GM19397 (cell line): ENCODE results near the gene FBXW10B.
"Not testable (repeated sequence)": the region's sequence is repeated elsewhere in the genome, so short reads cannot be mapped to it uniquely, and the experiment has no call there.

Source experiments
- ATAC-seq: cut with Tn5 transposase; IDR thresholded peaks from one replicate; pipeline ENCODE4 v1.9.1; 2021; ENCODE audit warnings: mild to moderate bottlenecking, moderate library complexity; ENCODE audit not compliant: unreplicated experiment

The FBXW10B gene

DNA sequence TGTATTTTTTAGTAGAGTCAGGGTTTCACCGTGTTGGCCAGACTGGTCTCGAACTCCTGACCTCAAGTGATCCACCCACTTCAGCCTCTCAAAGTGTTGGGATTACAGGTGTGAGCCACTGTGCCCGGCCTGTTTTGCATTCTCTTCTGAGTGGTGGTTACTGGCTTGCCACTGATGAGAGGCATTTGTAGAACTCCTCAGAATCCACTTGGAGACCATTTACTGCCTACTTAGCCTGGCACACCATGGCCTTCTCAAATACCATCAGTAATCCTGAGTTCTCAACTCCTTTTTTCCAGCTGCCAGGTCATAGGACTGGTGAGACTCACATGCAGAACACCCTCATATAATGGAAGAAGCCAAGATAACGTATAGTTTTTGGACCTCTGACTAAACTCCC, 22.5 kb upstream of the FBXW10B start:
- ATAC-seq: not testable (repeated sequence)

DNA sequence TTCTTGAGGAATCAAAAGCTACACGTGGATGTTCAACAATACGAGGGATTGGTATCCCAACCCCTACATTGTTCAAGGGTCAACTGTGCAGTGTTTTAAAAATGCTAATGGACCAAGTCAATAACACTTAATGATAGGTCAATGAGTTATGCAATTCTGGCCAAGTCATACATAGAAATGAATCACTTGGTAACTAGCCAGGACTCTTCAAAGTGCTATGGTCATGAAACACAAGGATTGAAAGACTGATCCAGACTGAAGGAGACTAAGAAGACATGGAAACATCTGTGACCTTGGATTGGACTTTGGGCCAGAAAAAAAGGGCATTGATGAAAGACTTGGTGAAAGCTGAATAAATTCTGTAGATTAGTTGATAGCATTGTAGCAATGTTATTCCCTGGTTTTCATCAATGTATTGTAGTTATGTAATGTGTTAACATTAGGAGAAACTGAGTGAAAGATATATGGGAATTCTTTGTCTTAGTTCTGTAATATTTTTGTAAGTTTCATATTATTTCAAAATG, 11.5 kb upstream of the FBXW10B start:
- ATAC-seq: not testable (repeated sequence)

DNA sequence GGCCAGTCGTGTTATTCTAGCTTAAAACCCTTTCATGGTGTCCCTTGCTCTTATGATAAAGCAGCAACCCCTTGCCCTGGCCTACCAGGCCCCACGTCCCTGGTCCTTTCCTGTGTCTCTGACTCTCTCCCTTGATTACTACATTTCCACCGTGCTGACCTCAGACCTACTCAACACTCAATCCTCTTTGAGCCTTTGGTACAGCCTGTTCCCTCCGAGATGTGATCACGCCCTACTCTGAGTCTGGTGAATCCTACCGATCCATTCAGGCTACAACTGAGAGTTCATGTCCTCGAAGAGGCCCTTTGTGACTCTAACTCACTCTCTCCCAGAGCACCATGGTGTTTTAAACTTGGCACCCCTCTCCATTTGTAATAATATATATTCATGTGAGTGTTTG, 10.5 kb upstream of the FBXW10B start:
- not testable (repeated sequence) for ATAC-seq

DNA sequence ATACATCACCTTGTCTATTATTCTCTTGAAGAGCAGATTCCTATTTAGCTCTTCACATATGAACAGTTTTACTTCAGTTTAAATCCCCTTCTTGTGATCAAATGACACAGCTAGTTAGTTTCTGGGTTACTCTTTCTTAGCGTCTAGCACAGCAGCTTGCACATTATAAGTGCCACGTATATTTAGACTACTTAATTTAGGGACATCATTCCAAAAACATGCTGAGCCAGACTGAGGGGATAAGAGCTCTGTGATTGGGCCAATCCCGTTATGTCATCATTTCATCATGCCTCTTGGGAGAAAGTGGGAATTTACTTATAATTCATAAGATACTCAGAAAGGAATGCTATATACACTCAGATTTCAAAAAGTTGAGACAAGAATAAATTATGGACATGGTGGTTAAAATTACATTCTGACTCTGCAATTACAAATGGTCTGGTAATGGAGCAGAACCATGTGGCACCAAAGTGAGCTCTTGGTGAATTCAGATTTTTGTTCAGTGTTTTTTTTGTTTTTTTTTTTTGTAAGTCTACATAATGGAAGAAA, 4.2 kb upstream of the FBXW10B start:
- not testable (repeated sequence) for ATAC-seq

DNA sequence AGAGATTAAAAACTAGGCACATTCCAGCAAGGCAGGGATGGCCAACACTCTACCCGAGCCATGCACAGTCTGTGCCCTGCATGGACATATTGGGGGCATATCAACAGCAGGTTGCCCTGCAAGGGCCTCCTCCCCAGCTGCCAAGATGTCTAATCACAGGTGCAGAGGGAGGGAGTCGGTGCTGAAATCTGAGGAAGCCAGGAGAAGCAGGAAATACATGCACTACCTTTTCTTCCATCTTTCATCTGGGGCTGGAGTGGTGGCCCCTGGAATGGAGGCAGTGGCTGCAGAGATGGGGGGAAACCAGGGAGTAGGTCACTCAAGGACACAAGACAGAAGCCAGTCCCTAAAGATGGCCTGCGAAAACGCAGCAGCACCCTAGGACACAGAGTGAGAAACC, 3.8 kb upstream of the FBXW10B start:
- ATAC-seq: not testable (repeated sequence)

DNA sequence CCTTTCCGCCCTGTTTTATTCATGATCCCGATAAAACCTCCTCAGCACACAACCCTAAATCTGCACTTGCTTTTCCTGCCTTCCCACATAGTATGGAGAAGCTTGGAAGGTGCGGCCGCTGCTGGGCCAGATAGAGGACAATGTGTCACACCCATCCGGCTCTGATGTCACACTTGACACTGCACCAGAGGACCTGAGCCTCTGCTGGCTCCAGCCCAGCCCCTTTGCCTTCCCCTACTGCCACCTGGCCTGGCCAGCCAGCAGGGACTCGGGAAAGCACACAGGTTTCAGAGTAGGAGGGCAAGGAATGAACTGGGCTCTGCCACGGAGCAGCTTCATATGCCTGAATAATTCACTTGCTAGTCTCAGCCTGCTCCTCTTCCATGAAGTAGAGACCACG, 2.6 kb upstream of the FBXW10B start:
- not testable (repeated sequence) for ATAC-seq

- ATAC-seq: not testable (repeated sequence)
Observed at GRCh38 chr17:15616828-15617227, 2.7 kb downstream of the FBXW10B start.

DNA sequence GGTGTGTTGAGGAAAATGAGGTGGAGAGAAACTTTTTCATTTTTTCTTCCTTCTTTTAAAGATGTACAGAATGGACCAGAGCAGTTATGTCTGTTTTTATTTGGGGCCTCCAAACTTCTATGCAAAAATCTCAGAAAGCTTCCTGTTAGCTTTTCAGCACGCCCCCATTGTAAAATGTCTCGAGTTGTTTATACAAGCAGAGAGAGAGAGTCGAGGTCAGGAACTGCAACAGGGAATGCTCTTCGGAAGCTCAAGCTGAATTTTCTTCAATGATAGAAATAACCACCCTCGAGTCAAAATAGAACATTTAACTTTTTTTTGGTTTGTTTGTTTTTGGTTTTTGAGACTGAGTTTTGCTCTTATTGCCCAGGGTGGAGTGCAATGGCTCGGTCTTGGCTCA, 3.7 kb downstream of the FBXW10B start:
- ATAC-seq: not testable (repeated sequence)

DNA sequence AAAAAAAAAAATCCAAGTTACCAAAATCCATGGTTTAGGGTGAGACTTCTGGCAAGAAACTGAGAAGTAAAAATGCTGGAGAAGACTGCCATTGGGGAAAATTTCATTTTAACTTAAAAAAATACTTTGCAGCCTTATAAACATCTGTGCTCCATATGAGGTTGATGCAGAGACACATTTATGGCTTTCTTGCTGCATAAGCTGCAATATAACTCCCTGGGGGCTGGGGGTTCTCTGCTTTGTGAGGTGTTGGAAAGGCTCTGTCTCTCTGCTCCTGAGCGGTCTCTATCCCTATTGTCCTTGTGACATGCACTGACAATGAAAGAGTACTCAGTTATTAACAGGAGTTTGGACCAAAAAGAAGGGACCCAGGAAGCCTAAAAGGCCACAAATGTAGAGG, 6.4 kb downstream of the FBXW10B start:
- not testable (repeated sequence) for ATAC-seq

- ATAC-seq: not testable (repeated sequence)
Observed at GRCh38 chr17:15592960-15593359, 26.5 kb downstream of the FBXW10B start.

- not testable (repeated sequence) for ATAC-seq
Observed at GRCh38 chr17:15591986-15592385, 27.5 kb downstream of the FBXW10B start.

DNA sequence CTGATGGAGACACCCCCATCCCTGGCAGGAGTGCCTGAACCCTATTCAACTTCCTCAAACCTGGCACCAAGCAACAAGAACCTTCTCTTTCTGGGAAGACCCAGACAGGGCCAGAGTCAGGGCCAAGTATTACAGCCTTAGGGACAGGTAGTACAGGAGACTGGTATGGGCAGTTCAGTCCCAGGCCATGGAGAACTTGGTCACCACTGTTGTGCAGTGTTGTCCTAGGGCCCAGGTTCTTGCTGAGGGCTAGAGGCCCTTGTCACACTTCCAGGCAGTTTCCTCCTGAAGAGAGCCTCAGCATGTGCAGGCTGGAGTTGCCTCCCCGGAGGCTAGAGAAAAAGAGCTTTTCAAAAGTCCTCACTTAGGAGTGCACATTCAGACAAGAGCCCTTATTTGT, 28.7 kb downstream of the FBXW10B start:
- not testable (repeated sequence) for ATAC-seq

- ATAC-seq: not testable (repeated sequence)
Observed at GRCh38 chr17:15589544-15590536, 29.7 kb downstream of the FBXW10B start.

GRCh38 chr17:15588017-15588416, 31.5 kb downstream of the FBXW10B start:
- not testable (repeated sequence) for ATAC-seq

GRCh38 chr17:15583313-15583712, 36.2 kb downstream of the FBXW10B start:
- ATAC-seq: not testable (repeated sequence)

GRCh38 chr17:15581462-15581861, 38.0 kb downstream of the FBXW10B start:
- ATAC-seq: not testable (repeated sequence)

DNA sequence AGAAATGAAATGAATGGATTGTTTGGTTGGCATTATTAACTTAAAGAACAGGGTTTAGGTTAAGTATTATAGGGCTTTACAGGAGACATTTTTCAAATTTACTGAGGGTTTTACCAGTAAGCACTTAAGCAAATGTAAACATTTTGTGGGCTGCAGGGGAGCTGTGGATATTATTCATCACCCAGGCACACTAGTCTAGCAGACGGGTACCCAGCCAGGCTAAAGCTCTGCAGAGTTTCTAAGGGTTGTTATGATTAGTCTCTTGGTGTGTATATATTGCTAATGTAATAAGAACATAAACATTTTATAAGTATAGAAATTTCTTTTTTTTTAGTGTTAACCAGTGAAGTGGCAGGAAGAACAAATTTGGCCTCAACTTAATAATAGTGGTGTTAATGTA, 42.7 kb downstream of the FBXW10B start:
- ATAC-seq: not testable (repeated sequence)

DNA sequence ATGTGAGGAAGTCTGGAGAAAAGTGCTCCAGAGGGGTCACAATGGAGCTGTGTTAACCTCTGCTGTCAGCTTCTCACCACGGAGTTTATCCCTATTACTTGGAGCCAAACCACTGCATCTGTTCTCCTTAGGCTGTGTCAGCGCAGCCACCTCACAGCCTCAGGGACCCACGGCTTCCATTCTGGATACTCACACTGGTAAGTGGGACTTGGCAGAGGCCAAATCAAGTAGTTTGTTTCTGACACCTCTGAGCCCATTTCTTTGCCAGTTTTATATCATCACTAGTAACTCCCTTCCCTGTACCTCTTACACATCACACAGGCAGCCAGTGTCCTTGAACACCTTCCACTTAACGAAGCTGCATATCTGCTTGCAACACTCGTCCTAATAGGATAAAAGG, 44.8 kb downstream of the FBXW10B start:
- ATAC-seq: not testable (repeated sequence)

- not testable (repeated sequence) for ATAC-seq
Observed at GRCh38 chr17:15573870-15574269, 45.6 kb downstream of the FBXW10B start.
